ENCODE measurements around the gene S100A8. TPM values are rescaled to one million over a fixed set of nuclear protein-coding genes. Genes with fewer than 3 reads are reported as not detected.

The S100A8 gene
- total RNA-seq, 1 experiment from 2014 or later = 1.4 TPM

- Histone ChIP-seq H3K27ac (ENCODE audit: low read depth, low read length) (no peak overlapping the region), H3K9me2 (ENCODE audit: insufficient read depth) (no peaks in the 10 kb centered on the region), H3K9ac (ENCODE audit: low read length) (no peak overlapping the region), H3K27me3 (ENCODE audit: insufficient read depth, low read length) (peaks cover 26% of the 10 kb centered on the region), H3K79me2 (ENCODE audit: insufficient read depth, low read length) (no peaks in the 10 kb centered on the region), H3K4me3 (replicated peaks in 1 of 2; ENCODE audit: low read depth in 1 of 2, low read length in 2 of 2) (no peak overlapping the region), H4K20me1 (ENCODE audit: insufficient read depth) (no peaks in the 10 kb centered on the region), H2AFZ (ENCODE audit: low read depth, low read length, poor library complexity, severe bottlenecking) (no peak overlapping the region), H3K4me2 (ENCODE audit: low read length) (no peak overlapping the region), H3K9me3 (ENCODE audit: control insufficient read depth in 1 of 2, insufficient read depth in 1 of 2, low read depth in 1 of 2, low read length in 2 of 2) (no peaks in the 10 kb centered on the region), H3K4me1 (ENCODE audit: control insufficient read depth in 1 of 2, insufficient read depth in 2 of 2, low read length in 2 of 2) (no peaks in the 10 kb centered on the region), H3K36me3 (ENCODE audit: control insufficient read depth in 1 of 2, insufficient read depth in 2 of 2, low read length in 2 of 2) (no peaks in the 10 kb centered on the region)
- intact Hi-C loops (cut with micrococcal nuclease) = no loop called here
- DNase-seq (ENCODE audit: low read depth, low spot score) = no peak
- ATAC-seq = no peak
- no peak for TF ChIP-seq RAD21 (IDR thresholded peaks at IDR 0.05; ENCODE audit: low read depth)
- BruUV-seq (replicated peaks) = no TSS peak
- CTCF ChIA-PET = no interaction called here
- POLR2A ChIA-PET = no interaction called here
- RAD21 ChIA-PET (ENCODE audit: low non-redundant PET in 1 of 2, low total read pairs in 2 of 2, uncharacterized antibody in 2 of 2, unreplicated experiment in 2 of 2) = no interaction called here
These were observed 19.6 kb downstream of the S100A8 start for GRCh38 chr1:153371231-153371630.

GRCh38 chr1:153370146-153370545 is 20.7 kb downstream of the S100A8 start:
- ChIA-PET POLR2A (no interaction called here), RAD21 (ENCODE audit: low non-redundant PET in 1 of 2, low total read pairs in 2 of 2, uncharacterized antibody in 2 of 2, unreplicated experiment in 2 of 2) (no interaction called here)
- no TSS peak for BruUV-seq (replicated peaks)

More at GRCh38 chr1:153370146-153370545, 20.7 kb downstream of the S100A8 start:
- H3K79me2 ChIP-seq (ENCODE audit: insufficient read depth, low read length) = no peaks in the 10 kb centered on the region
- no peak for DNase-seq (ENCODE audit: low read depth, low spot score)
- no peak for TF ChIP-seq ZFX (IDR thresholded peaks at IDR 0.05)
- no peak for TF ChIP-seq EGR1 (IDR thresholded peaks at IDR 0.05; ENCODE audit: low read depth)
- no peak for TF ChIP-seq CEBPB (IDR thresholded peaks at IDR 0.05; ENCODE audit: low read depth)
- no peak for TF ChIP-seq YY1 (IDR thresholded peaks at IDR 0.05; ENCODE audit: extremely low read depth, insufficient replicate concordance, low read depth, low read length)
- TF ChIP-seq SP1 (IDR thresholded peaks at IDR 0.05; ENCODE audit: low read depth) = no peak
- no peak for TF ChIP-seq ATF3 (IDR thresholded peaks at IDR 0.05)
- no peak for TF ChIP-seq EZH2phosphoT487 (IDR thresholded peaks at IDR 0.05; ENCODE audit: borderline replicate concordance)
- TF ChIP-seq ZBTB33 (IDR thresholded peaks at IDR 0.05; ENCODE audit: extremely low read depth, insufficient replicate concordance, low read length) = no peak
- TF ChIP-seq ZNF274 (IDR thresholded peaks at IDR 0.05; ENCODE audit: low read depth, low read length) = no peak
- no peak for TF ChIP-seq TCF7L2 (IDR thresholded peaks at IDR 0.05; ENCODE audit: borderline replicate concordance, extremely low read depth, insufficient read depth, insufficient read length)
- TF ChIP-seq CBX3 (IDR thresholded peaks at IDR 0.05; ENCODE audit: low read depth) = no peak
- no peak for TF ChIP-seq MAX (IDR thresholded peaks at IDR 0.05)
- peaks cover 27% of the 10 kb centered on the region for H3K27me3 ChIP-seq (ENCODE audit: insufficient read depth, low read length)
- no peaks in the 10 kb centered on the region for H3K9me2 ChIP-seq (ENCODE audit: insufficient read depth)
- no peaks in the 10 kb centered on the region for H4K20me1 ChIP-seq (ENCODE audit: insufficient read depth)
- no peak overlapping the region for H3K4me3 ChIP-seq (replicated peaks in 1 of 2; ENCODE audit: low read depth in 1 of 2, low read length in 2 of 2)
- H3K4me2 ChIP-seq (ENCODE audit: low read length) = no peak overlapping the region
- H3K4me1 ChIP-seq (ENCODE audit: control insufficient read depth in 1 of 2, insufficient read depth in 2 of 2, low read length in 2 of 2) = no peaks in the 10 kb centered on the region
- H3K9me3 ChIP-seq (ENCODE audit: control insufficient read depth in 1 of 2, insufficient read depth in 1 of 2, low read depth in 1 of 2, low read length in 2 of 2) = no peaks in the 10 kb centered on the region
- CTCF ChIA-PET = no interaction called here
- no peaks in the 10 kb centered on the region for H3K36me3 ChIP-seq (ENCODE audit: control insufficient read depth in 1 of 2, insufficient read depth in 2 of 2, low read length in 2 of 2)
- intact Hi-C loops (cut with micrococcal nuclease) = no loop called here
- ATAC-seq = no peak
- no peak overlapping the region for H3K9ac ChIP-seq (ENCODE audit: low read length)
- H2AFZ ChIP-seq (ENCODE audit: low read depth, low read length, poor library complexity, severe bottlenecking) = no peak overlapping the region
- H3K27ac ChIP-seq (ENCODE audit: low read depth, low read length) = no peak overlapping the region

Measured in HCT116 (cell line).